Astrocyte (in vitro differentiated cells and primary cell): ENCODE data around the gene RASL12. TPM values are rescaled to one million over a fixed set of nuclear protein-coding genes. Genes with fewer than 3 reads are reported as not detected.
"Not testable (repeated sequence)": the region's sequence is repeated elsewhere in the genome, so short reads cannot be mapped to it uniquely, and the experiment has no call there.

Experiments
- DNase-seq: peaks from one replicate; pipeline ENCODE4 v3.0.0-alpha.2; 2010; ENCODE audit warnings: low read depth
- FAIRE-seq: peaks from 2 replicates; lab custom pipeline; 2011; peaks lifted over from hg19 to GRCh38; lab: Jason Lieb, UNC
- H2AFZ ChIP-seq: 2 replicates; pipeline ENCODE4 v1.6.0; 2012; ENCODE audit warnings: low read depth, low read length, inconsistent platforms
- H3K27ac ChIP-seq: 2 replicates; pipeline ENCODE4 v1.5.1; 2011; ENCODE audit warnings: low read depth, low read length, inconsistent platforms
- H3K27me3 ChIP-seq: 2 replicates; pipeline ENCODE4 v1.6.0; 2011; ENCODE audit warnings: low read length, inconsistent platforms; ENCODE audit not compliant: insufficient read depth
- H3K36me3 ChIP-seq: 2 replicates; pipeline ENCODE4 v1.5.1; 2011; ENCODE audit warnings: low read length, inconsistent platforms; ENCODE audit not compliant: insufficient read depth
- H3K4me1 ChIP-seq: 2 replicates; pipeline ENCODE4 v1.5.1; 2011; ENCODE audit warnings: low read length, inconsistent platforms; ENCODE audit not compliant: insufficient read depth
- H3K4me2 ChIP-seq: 2 replicates; pipeline ENCODE4 v1.6.0; 2012; ENCODE audit warnings: low read length, inconsistent platforms
- H3K4me3 ChIP-seq: 2 replicates; pipeline ENCODE4 v1.5.1; 2011; ENCODE audit warnings: low read depth, mild to moderate bottlenecking, low read length, inconsistent platforms; ENCODE audit not compliant: insufficient read depth
- H3K79me2 ChIP-seq: 2 replicates; pipeline ENCODE4 v1.6.0; 2012; ENCODE audit warnings: mild to moderate bottlenecking, low read length, inconsistent platforms; ENCODE audit not compliant: insufficient read depth
- H3K9ac ChIP-seq: 2 replicates; pipeline ENCODE4 v1.6.0; 2012; ENCODE audit warnings: mild to moderate bottlenecking, low read length, inconsistent platforms
- H3K9me3 ChIP-seq: 2 replicates; pipeline ENCODE4 v1.5.1; 2012; ENCODE audit warnings: low read depth, mild to moderate bottlenecking, low read length, inconsistent platforms; ENCODE audit not compliant: insufficient read depth
- H4K20me1 ChIP-seq: 2 replicates; pipeline ENCODE4 v1.6.0; 2012; ENCODE audit warnings: low read length, inconsistent platforms; ENCODE audit not compliant: insufficient read depth
- H3K27ac Mint-ChIP-seq: one replicate; pipeline ENCODE4 v1.8.0; 2021; ENCODE audit warnings: mild to moderate bottlenecking, mixed read lengths; ENCODE audit not compliant: unreplicated experiment
- H3K27me3 Mint-ChIP-seq: one replicate; pipeline ENCODE4 v1.8.0; 2021; ENCODE audit warnings: low read depth, mixed read lengths; ENCODE audit not compliant: unreplicated experiment
- H3K36me3 Mint-ChIP-seq: one replicate; pipeline ENCODE4 v1.8.0; 2021; ENCODE audit warnings: low read depth, mixed read lengths; ENCODE audit not compliant: unreplicated experiment
- H3K4me1 Mint-ChIP-seq: one replicate; pipeline ENCODE4 v1.8.0; 2021; ENCODE audit warnings: low read depth, mixed read lengths; ENCODE audit not compliant: unreplicated experiment
- H3K4me3 Mint-ChIP-seq: one replicate; pipeline ENCODE4 v1.8.0; 2021; ENCODE audit warnings: mild to moderate bottlenecking, moderate library complexity, mixed read lengths; ENCODE audit not compliant: unreplicated experiment
- H3K9me3 Mint-ChIP-seq: one replicate; pipeline ENCODE4 v1.8.0; 2021; ENCODE audit warnings: mild to moderate bottlenecking, mixed read lengths; ENCODE audit not compliant: unreplicated experiment
- EZH2 ChIP-seq: IDR thresholded peaks from 2 replicates; pipeline ENCODE4 v1.6.1; 2012; ENCODE audit warnings: mild to moderate bottlenecking, low read length, inconsistent platforms; ENCODE audit not compliant: insufficient read depth
- total RNA-seq: library from RNA; stranded (reverse); gene quantifications from 2 replicates; pipeline ENCODE4 v1.2.1, GENCODE V29; 2021
- TF ChIP-seq, protein P1 (sequence below): IDR thresholded peaks from 2 replicates; pipeline ENCODE4 v1.5.1; 2011; ENCODE audit warnings: low read depth, mild to moderate bottlenecking, inconsistent platforms, low read length, moderate library complexity; ENCODE audit not compliant: insufficient read depth

The RASL12 gene
- total RNA-seq, 1 donor from 2014 or later = 0.32 TPM

- Histone ChIP-seq H2AFZ (no peak overlapping the region), H3K36me3 (peaks cover 21% of the 10 kb centered on the region), H3K4me3 (no peak overlapping the region), H3K27me3 (no peaks in the 10 kb centered on the region), H3K9ac (no peak overlapping the region), H4K20me1 (no peaks in the 10 kb centered on the region), H3K79me2 (no peaks in the 10 kb centered on the region), H3K4me2 (no peak overlapping the region), H3K4me1 (no peaks in the 10 kb centered on the region), H3K27ac (no peak overlapping the region), H3K9me3 (no peaks in the 10 kb centered on the region)
- Mint-ChIP-seq H3K9me3 (no peaks in the 10 kb centered on the region), H3K4me1 (peaks cover 1% of the 10 kb centered on the region), H3K27ac (no peak overlapping the region), H3K27me3 (no peaks in the 10 kb centered on the region), H3K4me3 (no peak overlapping the region), H3K36me3 (peaks cover 10% of the 10 kb centered on the region)
- DNase-seq (no peak), FAIRE-seq (no peak)
- TF ChIP-seq EZH2 = no peak
- TF ChIP-seq, protein P1, sequence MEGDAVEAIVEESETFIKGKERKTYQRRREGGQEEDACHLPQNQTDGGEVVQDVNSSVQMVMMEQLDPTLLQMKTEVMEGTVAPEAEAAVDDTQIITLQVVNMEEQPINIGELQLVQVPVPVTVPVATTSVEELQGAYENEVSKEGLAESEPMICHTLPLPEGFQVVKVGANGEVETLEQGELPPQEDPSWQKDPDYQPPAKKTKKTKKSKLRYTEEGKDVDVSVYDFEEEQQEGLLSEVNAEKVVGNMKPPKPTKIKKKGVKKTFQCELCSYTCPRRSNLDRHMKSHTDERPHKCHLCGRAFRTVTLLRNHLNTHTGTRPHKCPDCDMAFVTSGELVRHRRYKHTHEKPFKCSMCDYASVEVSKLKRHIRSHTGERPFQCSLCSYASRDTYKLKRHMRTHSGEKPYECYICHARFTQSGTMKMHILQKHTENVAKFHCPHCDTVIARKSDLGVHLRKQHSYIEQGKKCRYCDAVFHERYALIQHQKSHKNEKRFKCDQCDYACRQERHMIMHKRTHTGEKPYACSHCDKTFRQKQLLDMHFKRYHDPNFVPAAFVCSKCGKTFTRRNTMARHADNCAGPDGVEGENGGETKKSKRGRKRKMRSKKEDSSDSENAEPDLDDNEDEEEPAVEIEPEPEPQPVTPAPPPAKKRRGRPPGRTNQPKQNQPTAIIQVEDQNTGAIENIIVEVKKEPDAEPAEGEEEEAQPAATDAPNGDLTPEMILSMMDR = no peak
Observed at GRCh38 chr15:65020419-65020818, 47.4 kb downstream of the RASL12 start.

DNA sequence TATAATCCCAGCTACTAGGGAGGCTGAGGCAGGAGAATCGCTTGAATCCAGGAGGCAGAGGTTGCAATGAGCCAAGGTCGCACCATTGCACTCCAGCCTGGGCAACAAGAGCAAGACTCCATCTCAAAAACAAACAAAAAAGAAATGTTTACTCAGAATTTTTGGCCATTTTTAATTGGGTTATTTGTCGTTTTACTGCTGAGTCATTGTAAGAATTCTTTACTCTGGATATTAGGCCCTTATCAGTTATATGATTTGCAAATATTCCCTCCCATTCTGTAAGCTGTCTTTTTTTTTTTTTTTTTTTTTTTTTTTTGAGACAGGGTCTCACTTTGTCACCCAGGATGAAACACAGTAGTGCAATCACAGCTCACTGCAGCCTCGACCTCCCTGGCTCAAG is 56.6 kb downstream of the RASL12 start:
- not testable (repeated sequence) for FAIRE-seq, H3K27me3 Mint-ChIP-seq, H3K4me1 ChIP-seq, DNase-seq, H3K4me3 ChIP-seq, H3K9me3 ChIP-seq, H3K4me1 Mint-ChIP-seq, H3K27ac Mint-ChIP-seq, H3K9ac ChIP-seq, H3K79me2 ChIP-seq, H4K20me1 ChIP-seq, H2AFZ ChIP-seq, H3K4me2 ChIP-seq, H3K27ac ChIP-seq, H3K4me3 Mint-ChIP-seq, H3K27me3 ChIP-seq
- H3K36me3 ChIP-seq = peaks cover 29% of the 10 kb centered on the region
- peaks cover 16% of the 10 kb centered on the region for H3K9me3 Mint-ChIP-seq
- H3K36me3 Mint-ChIP-seq = peaks cover 26% of the 10 kb centered on the region

DNA sequence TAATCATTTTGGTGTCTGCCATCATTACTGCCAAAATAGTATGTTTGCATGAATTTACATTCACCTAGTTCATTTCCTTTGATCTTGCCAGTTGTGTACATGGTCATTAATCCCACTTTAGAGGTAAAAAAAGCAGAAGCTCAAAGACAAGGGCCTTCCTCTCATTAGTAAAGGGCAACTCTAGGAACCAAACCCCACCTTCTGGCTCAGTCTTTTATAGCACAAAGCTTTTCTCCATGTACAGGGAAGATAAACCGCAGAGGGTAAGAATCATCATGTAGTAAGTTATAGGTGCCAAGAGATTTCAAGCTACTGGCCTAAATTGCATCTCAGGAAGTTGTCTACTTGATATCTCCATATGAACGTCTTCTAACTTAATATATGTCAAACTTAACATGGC is 58.8 kb downstream of the RASL12 start:
- no peak overlapping the region for H2AFZ ChIP-seq
- H3K4me2 ChIP-seq = no peak overlapping the region
- no peak overlapping the region for H3K27ac Mint-ChIP-seq
- peaks cover 15% of the 10 kb centered on the region for H3K9me3 Mint-ChIP-seq
- peaks cover 14% of the 10 kb centered on the region for H3K36me3 Mint-ChIP-seq
- H3K4me1 ChIP-seq = no peaks in the 10 kb centered on the region
- no peaks in the 10 kb centered on the region for H3K4me1 Mint-ChIP-seq
- H3K9ac ChIP-seq = no peak overlapping the region
- H3K4me3 ChIP-seq = no peak overlapping the region
- no peaks in the 10 kb centered on the region for H4K20me1 ChIP-seq
- no peak overlapping the region for H3K4me3 Mint-ChIP-seq
- H3K27me3 ChIP-seq = no peaks in the 10 kb centered on the region
- no peak for DNase-seq
- H3K27me3 Mint-ChIP-seq = no peaks in the 10 kb centered on the region
- H3K27ac ChIP-seq = no peak overlapping the region
- no peak for FAIRE-seq
- no peaks in the 10 kb centered on the region for H3K79me2 ChIP-seq
- peaks cover 6% of the 10 kb centered on the region for H3K9me3 ChIP-seq
- no peak for TF ChIP-seq EZH2
- H3K36me3 ChIP-seq = peaks cover 15% of the 10 kb centered on the region
